Sigmoid colon (tissue), 4 donors: Measurements from ENCODE around the gene DGLUCY.

Source experiments
- POLR2AphosphoS5 ChIP-seq, 4 donors: sonication (generic); formaldehyde crosslinking; IDR thresholded peaks; one replicate each; pipeline ENCODE4 v1.6.1; 2017; ENCODE audit warnings: antibody characterized with exemption in 4 of 4
- TF ChIP-seq, protein P1 (sequence below), 4 experiments: fragments of 450-650 bp in 3 of 4; fragments of 200-600 bp in 1 of 4; IDR thresholded peaks; one replicate each; pipeline ENCODE4 v1.5.1; 2016 to 2019; ENCODE audit warnings: antibody characterized with exemption in 4 of 4, mild to moderate bottlenecking in 3 of 4, moderate library complexity in 2 of 4

DNA sequence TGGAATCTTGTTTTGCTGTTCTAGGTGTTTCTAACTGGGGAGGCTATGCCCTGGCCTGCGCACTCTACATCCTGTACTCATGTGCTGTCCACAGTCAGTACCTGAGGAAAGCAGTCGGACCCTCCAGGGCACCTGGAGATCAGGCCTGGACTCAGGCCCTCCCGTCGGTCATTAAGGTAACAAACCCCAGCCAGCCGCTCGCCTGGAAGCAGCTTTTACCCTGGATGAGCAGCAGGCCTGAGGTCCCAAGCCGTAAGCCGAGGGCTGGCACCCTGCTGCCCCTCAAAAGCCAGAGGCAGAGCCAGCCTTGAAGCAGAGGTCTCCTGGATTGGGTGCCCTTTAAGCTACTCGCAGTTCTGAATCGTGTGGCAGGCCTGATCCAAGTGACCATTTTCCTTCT, 101.5 kb downstream of the DGLUCY start:
- TF ChIP-seq, protein P1, sequence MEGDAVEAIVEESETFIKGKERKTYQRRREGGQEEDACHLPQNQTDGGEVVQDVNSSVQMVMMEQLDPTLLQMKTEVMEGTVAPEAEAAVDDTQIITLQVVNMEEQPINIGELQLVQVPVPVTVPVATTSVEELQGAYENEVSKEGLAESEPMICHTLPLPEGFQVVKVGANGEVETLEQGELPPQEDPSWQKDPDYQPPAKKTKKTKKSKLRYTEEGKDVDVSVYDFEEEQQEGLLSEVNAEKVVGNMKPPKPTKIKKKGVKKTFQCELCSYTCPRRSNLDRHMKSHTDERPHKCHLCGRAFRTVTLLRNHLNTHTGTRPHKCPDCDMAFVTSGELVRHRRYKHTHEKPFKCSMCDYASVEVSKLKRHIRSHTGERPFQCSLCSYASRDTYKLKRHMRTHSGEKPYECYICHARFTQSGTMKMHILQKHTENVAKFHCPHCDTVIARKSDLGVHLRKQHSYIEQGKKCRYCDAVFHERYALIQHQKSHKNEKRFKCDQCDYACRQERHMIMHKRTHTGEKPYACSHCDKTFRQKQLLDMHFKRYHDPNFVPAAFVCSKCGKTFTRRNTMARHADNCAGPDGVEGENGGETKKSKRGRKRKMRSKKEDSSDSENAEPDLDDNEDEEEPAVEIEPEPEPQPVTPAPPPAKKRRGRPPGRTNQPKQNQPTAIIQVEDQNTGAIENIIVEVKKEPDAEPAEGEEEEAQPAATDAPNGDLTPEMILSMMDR (IDR thresholded peaks at IDR 0.05) = no peak
- no peak for TF ChIP-seq POLR2AphosphoS5 (IDR thresholded peaks at IDR 0.05)
